NB4 (cell line): ENCODE data around the gene CDC42EP4.

Experiments used
- DNase-seq: peaks from one replicate; pipeline ENCODE4 v3.0.0; 2010; ENCODE audit warnings: low read depth
- H3K4me3 ChIP-seq: one replicate; pipeline ENCODE4 v1.5.1; 2011; ENCODE audit warnings: mild to moderate bottlenecking, low read depth, low read length, moderate library complexity
- MYC ChIP-seq: IDR thresholded peaks from 2 replicates; pipeline ENCODE4 v1.6.1; 2011; ENCODE audit warnings: low read depth, low read length
- POLR2A ChIP-seq: IDR thresholded peaks from 2 replicates; pipeline ENCODE4 v1.6.1; 2011; ENCODE audit warnings: mild to moderate bottlenecking; ENCODE audit not compliant: insufficient read length; ENCODE audit errors: extremely low read depth
- TF ChIP-seq, protein P1 (sequence below): IDR thresholded peaks from 2 replicates; pipeline ENCODE4 v1.6.1; 2011; ENCODE audit warnings: low read depth, low read length
- TF ChIP-seq, protein P2 (sequence below): IDR thresholded peaks from one replicate; pipeline ENCODE4 v1.5.1; 2012; ENCODE audit warnings: low read depth, low read length

CDC42EP4 gene, protein sequence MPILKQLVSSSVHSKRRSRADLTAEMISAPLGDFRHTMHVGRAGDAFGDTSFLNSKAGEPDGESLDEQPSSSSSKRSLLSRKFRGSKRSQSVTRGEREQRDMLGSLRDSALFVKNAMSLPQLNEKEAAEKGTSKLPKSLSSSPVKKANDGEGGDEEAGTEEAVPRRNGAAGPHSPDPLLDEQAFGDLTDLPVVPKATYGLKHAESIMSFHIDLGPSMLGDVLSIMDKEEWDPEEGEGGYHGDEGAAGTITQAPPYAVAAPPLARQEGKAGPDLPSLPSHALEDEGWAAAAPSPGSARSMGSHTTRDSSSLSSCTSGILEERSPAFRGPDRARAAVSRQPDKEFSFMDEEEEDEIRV

DNA sequence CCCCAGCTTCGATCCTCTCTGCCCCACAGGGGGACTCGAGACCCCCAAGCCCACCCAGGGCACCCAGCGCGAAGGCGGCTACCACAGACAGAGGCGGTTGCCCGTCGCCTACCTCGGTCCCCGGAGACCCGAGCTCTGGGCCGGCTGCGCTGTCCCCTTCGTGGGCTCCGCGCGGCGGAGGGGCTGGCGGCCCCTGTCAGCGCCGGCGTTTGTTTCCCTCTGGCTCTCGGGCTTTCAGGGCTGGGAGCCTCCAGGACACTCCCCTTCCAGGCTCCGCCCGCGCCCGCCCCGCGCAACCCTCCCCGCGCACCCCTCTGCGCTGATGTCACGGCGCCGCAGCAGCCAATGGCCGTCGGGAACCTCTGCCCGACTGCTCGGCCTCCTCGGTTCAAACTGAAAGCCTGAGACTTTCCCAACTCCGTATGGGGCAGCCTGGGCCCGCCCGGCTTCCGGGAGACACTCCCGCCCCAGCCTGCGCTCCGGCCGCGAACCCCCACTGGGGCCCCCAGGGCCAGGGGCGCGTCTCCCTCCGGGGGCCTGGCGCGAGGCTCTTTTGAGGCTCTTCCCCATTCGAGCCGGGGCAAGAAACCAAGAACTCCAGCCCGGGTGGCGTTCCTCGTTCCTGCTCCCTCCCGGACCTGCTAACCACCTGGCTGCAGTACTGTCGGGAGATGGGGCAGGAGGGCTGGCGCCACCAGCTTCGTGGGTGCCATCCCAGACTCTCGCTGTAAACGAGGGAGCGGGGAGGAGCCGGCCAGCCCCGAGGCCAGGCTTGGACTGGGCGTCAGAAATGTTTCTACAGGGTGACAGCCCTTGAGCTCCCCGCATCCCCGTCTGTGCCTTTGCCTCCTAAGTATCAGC lies at the start of gene CDC42EP4:
Gene CDC42EP4 (minus strand): TSS at position 221 of the 861 bp plus-strand sequence. CDS start 25,501 bp downstream, outside the sequence.
- peak; percentile 96 for DNase-seq
- H3K4me3 ChIP-seq: peak within 1 kb of the TSS; percentile 67

DNA sequence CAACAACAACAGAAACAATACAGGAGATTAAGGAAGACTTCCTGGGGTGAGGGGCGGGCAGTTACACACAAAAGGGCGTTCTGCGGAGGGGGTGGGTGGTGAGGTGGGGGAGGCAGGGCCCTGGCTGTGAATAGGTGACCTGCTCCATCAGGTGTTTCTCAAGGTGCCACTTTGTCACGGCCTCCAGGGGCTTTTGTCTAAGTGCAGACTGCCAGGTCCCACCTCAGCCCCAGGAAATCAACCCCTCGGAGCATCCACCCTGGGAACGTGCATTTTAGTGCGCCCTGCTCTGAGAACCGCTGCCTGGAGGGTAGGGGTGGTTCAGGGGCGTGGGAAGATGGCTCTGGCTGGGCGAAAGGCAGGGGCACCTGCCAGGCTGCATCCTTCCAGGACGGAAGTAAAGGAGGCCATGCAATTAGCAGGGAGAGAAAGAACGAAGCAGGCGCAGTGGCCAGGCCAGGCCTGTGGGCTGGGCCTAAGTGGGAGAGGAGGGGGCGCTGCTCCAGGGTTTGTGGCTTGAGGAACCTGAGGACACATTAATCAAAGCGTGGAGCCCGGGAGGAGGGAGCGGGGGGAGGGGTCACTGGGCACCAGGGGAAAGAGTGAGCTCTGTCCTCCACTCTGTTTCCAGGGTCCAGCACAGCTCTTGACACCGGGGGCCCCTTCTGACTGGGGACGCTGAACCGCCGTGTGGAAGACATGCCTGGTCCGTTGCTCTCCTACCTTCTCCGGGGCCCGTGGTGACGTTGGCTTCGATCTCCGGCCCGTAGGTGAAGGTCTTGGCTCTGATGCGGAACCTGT lies 49.4 kb upstream of the CDC42EP4 start:
- TF ChIP-seq, protein P1, sequence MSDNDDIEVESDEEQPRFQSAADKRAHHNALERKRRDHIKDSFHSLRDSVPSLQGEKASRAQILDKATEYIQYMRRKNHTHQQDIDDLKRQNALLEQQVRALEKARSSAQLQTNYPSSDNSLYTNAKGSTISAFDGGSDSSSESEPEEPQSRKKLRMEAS: no peak
- TF ChIP-seq, protein P2, sequence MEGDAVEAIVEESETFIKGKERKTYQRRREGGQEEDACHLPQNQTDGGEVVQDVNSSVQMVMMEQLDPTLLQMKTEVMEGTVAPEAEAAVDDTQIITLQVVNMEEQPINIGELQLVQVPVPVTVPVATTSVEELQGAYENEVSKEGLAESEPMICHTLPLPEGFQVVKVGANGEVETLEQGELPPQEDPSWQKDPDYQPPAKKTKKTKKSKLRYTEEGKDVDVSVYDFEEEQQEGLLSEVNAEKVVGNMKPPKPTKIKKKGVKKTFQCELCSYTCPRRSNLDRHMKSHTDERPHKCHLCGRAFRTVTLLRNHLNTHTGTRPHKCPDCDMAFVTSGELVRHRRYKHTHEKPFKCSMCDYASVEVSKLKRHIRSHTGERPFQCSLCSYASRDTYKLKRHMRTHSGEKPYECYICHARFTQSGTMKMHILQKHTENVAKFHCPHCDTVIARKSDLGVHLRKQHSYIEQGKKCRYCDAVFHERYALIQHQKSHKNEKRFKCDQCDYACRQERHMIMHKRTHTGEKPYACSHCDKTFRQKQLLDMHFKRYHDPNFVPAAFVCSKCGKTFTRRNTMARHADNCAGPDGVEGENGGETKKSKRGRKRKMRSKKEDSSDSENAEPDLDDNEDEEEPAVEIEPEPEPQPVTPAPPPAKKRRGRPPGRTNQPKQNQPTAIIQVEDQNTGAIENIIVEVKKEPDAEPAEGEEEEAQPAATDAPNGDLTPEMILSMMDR: no peak
- TF ChIP-seq POLR2A (no peak), MYC (no peak)
- no peak overlapping the region for H3K4me3 ChIP-seq

More for the DNA sequence above, at the start of gene CDC42EP4:
- TF ChIP-seq POLR2A: peak; percentile 50
- no peak for TF ChIP-seq MYC

DNA sequence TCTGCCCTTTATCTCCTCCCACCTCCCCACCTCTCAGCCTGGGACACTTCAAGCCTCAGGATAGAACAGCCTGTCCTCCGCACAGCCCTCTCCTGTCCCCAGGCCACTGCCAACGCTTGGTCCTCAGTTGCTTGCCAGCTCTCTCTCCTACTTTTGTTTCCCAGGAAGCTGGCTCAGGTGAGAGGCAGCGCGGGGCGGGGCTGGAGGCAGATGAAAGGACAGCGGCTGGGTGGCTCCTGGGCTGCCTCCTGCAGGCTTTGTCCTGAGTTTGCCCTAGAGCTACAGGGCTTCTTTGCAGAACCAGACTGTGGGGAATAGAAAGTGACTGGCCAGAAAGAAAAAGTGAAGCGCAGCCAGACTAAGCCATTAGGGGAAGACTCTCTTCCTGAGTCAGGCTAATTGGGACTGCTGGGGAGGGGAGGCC lies 48.2 kb upstream of the CDC42EP4 start:
- H3K4me3 ChIP-seq: no peak overlapping the region
- DNase-seq: no peak
- TF ChIP-seq, protein P1: no peak
- TF ChIP-seq POLR2A (no peak), MYC (no peak)
- TF ChIP-seq, protein P2: no peak

More for the DNA sequence above, 49.4 kb upstream of the CDC42EP4 start:
- no peak for DNase-seq

DNA sequence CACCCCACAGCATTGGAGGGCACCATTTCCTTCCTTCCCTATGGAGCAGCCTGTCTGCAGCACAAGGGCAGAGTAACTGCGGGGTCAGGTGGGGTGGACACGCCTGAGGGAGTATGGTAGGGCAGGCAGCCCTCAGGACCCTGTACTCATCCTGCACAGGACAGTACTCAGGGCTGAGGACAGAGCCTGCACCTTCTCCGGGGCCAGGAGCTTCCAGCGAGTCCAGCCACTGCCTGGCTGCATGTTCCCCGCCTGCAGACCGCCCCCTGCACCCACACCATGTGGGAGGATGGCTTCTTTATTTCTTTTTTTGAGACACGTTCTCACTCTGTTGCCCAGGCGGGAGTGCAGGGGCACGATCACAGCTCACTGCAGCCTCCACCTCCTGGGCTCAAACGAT lies 47.6 kb upstream of the CDC42EP4 start:
- no peak overlapping the region for H3K4me3 ChIP-seq
- no peak for DNase-seq
- no peak for TF ChIP-seq POLR2A
- no peak for TF ChIP-seq MYC
- TF ChIP-seq, protein P2: no peak
- TF ChIP-seq, protein P1: no peak

DNA sequence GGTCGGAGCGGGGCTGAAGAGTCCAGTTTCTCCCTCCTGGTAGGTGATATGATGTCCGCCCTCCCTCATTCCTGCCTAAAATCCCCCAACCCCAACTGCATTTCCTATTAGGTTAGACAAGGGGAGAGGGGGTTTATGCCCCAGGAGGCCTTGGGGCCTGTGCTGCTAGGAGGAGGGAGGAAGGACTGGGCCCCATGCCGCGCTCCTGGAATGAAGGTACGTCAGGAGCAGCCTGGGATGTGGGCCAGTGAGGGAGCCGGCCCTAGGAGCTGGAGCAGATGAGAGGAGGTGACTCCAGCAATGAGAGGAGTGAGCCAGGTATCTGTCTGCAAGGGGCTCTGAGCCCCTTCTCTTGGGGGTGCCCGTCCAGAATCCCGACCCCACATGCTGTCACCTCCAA lies 46.9 kb upstream of the CDC42EP4 start:
- no peak for DNase-seq
- no peak overlapping the region for H3K4me3 ChIP-seq
- TF ChIP-seq POLR2A: no peak
- TF ChIP-seq, protein P2: no peak
- TF ChIP-seq MYC: no peak
- TF ChIP-seq, protein P1: no peak
